Measurements from ENCODE around the gene APBA2.

- TF ChIP-seq, protein P1, sequence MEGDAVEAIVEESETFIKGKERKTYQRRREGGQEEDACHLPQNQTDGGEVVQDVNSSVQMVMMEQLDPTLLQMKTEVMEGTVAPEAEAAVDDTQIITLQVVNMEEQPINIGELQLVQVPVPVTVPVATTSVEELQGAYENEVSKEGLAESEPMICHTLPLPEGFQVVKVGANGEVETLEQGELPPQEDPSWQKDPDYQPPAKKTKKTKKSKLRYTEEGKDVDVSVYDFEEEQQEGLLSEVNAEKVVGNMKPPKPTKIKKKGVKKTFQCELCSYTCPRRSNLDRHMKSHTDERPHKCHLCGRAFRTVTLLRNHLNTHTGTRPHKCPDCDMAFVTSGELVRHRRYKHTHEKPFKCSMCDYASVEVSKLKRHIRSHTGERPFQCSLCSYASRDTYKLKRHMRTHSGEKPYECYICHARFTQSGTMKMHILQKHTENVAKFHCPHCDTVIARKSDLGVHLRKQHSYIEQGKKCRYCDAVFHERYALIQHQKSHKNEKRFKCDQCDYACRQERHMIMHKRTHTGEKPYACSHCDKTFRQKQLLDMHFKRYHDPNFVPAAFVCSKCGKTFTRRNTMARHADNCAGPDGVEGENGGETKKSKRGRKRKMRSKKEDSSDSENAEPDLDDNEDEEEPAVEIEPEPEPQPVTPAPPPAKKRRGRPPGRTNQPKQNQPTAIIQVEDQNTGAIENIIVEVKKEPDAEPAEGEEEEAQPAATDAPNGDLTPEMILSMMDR (IDR thresholded peaks at IDR 0.05; ENCODE audit: low read length), result no peak
- TF ChIP-seq EZH2 (optimal IDR thresholded peaks at IDR 0.05; ENCODE audit: low read depth, low read length), result no peak
These were observed 225.0 kb downstream of the APBA2 start for GRCh38 chr15:29110733-29111132.

Measured in MM.1S (cell line).